HG02943 (cell line): ENCODE measurements around the gene DGKZ.

Experiments
- ATAC-seq: cut with Tn5 transposase; IDR thresholded peaks from one replicate; pipeline ENCODE4 v1.9.1; 2021; ENCODE audit warnings: mild to moderate bottlenecking, low read depth, moderate library complexity; ENCODE audit not compliant: unreplicated experiment

The DGKZ gene

GRCh38 chr11:46421257-46421880 is 74.1 kb downstream of the DGKZ start:
- ATAC-seq: no peak

- ATAC-seq: no peak
These were observed 75.3 kb downstream of the DGKZ start for GRCh38 chr11:46422588-46422987.

- ATAC-seq: no peak
These were observed 79.1 kb downstream of the DGKZ start for GRCh38 chr11:46426233-46426991.

- no peak for ATAC-seq
These were observed 80.1 kb downstream of the DGKZ start for GRCh38 chr11:46427364-46427763.

DNA sequence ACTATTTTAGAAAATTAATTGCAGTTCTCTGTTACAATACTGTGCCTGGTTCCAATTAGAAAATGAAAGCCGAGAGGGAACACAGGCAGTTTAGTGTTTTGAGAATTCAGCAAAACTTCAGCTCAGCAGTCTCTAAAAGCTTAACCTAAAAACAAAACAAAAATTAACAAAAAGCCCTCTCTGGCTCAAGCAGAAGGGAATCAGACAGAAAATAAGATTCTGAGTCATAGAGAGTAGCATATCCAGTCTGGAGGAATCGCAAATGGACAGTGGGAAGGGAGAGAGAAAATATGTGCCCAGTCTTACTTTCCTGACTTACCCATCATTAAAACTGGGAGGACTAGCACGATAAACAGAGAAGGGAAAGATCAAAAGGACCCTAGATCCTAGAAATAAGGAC is 82.5 kb downstream of the DGKZ start:
- ATAC-seq: no peak
